WTC11 (cell line): ENCODE data around the gene NCBP2. TPM values are rescaled to one million over a fixed set of nuclear protein-coding genes. Genes with fewer than 3 reads are reported as not detected.

Experiments
- ATAC-seq: fragments of 200-7000 bp; cut with Tn5 transposase; 2 replicates; pipeline ENCODE4 v1.10.0; 2021; ENCODE audit warnings: mild to moderate bottlenecking, moderate library complexity
- CTCF ChIA-PET: fragments of 300-600 bp; sonication (Branson Sonifier 250); formaldehyde crosslinking; loops from one replicate; lab custom pipeline; 2021; ENCODE audit warnings: antibody characterized with exemption; lab: Charles Lee
- POLR2A ChIA-PET: fragments of 350-600 bp; sonication (Branson Sonifier 250); formaldehyde crosslinking; loops from one replicate; lab custom pipeline; 2021; ENCODE audit warnings: antibody characterized with exemption; lab: Charles Lee
- DNase-seq: peaks from one replicate; pipeline ENCODE4 v3.0.0; 2021; ENCODE audit warnings: low spot score
- H3K27ac Mint-ChIP-seq: 2 replicates; pipeline ENCODE4 v1.8.0; 2021; ENCODE audit warnings: mixed read lengths
- H3K27me3 Mint-ChIP-seq: 2 replicates; pipeline ENCODE4 v1.8.0; 2021; ENCODE audit warnings: low read depth, mild to moderate bottlenecking, moderate library complexity, mixed read lengths
- H3K36me3 Mint-ChIP-seq: 2 replicates; pipeline ENCODE4 v1.8.0; 2021; ENCODE audit warnings: mixed read lengths
- H3K4me1 Mint-ChIP-seq: 2 replicates; pipeline ENCODE4 v1.8.0; 2022; ENCODE audit warnings: mixed read lengths
- H3K4me3 Mint-ChIP-seq: 2 replicates; pipeline ENCODE4 v1.8.0; 2021; ENCODE audit warnings: mild to moderate bottlenecking, moderate library complexity, mixed read lengths
- H3K9me3 Mint-ChIP-seq: 2 replicates; pipeline ENCODE4 v1.8.0; 2021; ENCODE audit warnings: mixed read lengths
- ATF1 ChIP-seq: sonication (generic); formaldehyde crosslinking; IDR thresholded peaks from 2 replicates; pipeline ENCODE4 v1.8.1; 2023; ENCODE audit warnings: mild to moderate bottlenecking, moderate library complexity, missing genetic modification reagents
- CREB1 ChIP-seq: sonication (generic); formaldehyde crosslinking; IDR thresholded peaks from 2 replicates; pipeline ENCODE4 v1.8.0; 2023; ENCODE audit warnings: mild to moderate bottlenecking, missing genetic modification reagents
- ESRRA ChIP-seq: sonication (generic); formaldehyde crosslinking; IDR thresholded peaks from 2 replicates; pipeline ENCODE4 v1.8.1; 2022; ENCODE audit warnings: mild to moderate bottlenecking, missing genetic modification reagents, borderline replicate concordance
- FOXJ3 ChIP-seq: sonication (generic); formaldehyde crosslinking; IDR thresholded peaks from 2 replicates; pipeline ENCODE4 v1.9.0; 2021; ENCODE audit warnings: missing genetic modification reagents, mild to moderate bottlenecking, borderline replicate concordance
- HMGA2 ChIP-seq: fragments of 250-450 bp; sonication (Bioruptor Pico); IDR thresholded peaks from 2 replicates; pipeline ENCODE4 v1.4.0; 2021; ENCODE audit warnings: mild to moderate bottlenecking, moderate library complexity
- MYBL2 ChIP-seq: sonication (generic); formaldehyde crosslinking; IDR thresholded peaks from 2 replicates; pipeline ENCODE4 v1.8.1; 2023; ENCODE audit warnings: mild to moderate bottlenecking, moderate library complexity, missing genetic modification reagents
- NR1H2 ChIP-seq: sonication (generic); formaldehyde crosslinking; IDR thresholded peaks from 2 replicates; pipeline ENCODE4 v1.9.0; 2021; ENCODE audit warnings: mild to moderate bottlenecking, moderate library complexity, missing genetic modification reagents
- PRRX2 ChIP-seq: fragments of 250-450 bp; sonication (Bioruptor Pico); IDR thresholded peaks from 2 replicates; pipeline ENCODE4 v1.8.0; 2021; ENCODE audit warnings: mild to moderate bottlenecking
- RELA ChIP-seq: sonication (generic); formaldehyde crosslinking; IDR thresholded peaks from 2 replicates; pipeline ENCODE4 v1.8.1; 2022; ENCODE audit warnings: missing genetic modification reagents, mild to moderate bottlenecking, borderline replicate concordance
- TCF7 ChIP-seq: sonication (generic); formaldehyde crosslinking; IDR thresholded peaks from 2 replicates; pipeline ENCODE4 v1.8.0; 2022; ENCODE audit warnings: mild to moderate bottlenecking, low read depth, missing genetic modification reagents, moderate library complexity
- TP53 ChIP-seq: sonication (generic); formaldehyde crosslinking; IDR thresholded peaks from 2 replicates; pipeline ENCODE4 v1.8.1; 2023; ENCODE audit warnings: mild to moderate bottlenecking, missing genetic modification reagents
- ZNF263 ChIP-seq: sonication (generic); formaldehyde crosslinking; IDR thresholded peaks from 2 replicates; pipeline ENCODE4 v1.8.1; 2022; ENCODE audit warnings: low read depth, mild to moderate bottlenecking, moderate library complexity, missing genetic modification reagents
- ZNF671 ChIP-seq: fragments of 250-450 bp; sonication (Bioruptor Pico); IDR thresholded peaks from 2 replicates; pipeline ENCODE4 v1.8.0; 2021; ENCODE audit warnings: mild to moderate bottlenecking
- total RNA-seq: library from RNA; stranded (reverse); gene quantifications from 3 replicates; pipeline ENCODE4 v1.2.3, GENCODE V29; 2021
- TF ChIP-seq, protein P1 (sequence below): sonication (generic); formaldehyde crosslinking; conservative IDR thresholded peaks from 2 replicates; pipeline ENCODE4 v1.8.1; 2023; ENCODE audit warnings: mild to moderate bottlenecking, low read depth, missing genetic modification reagents, moderate library complexity
- TF ChIP-seq, protein P2 (sequence below): sonication (generic); formaldehyde crosslinking; conservative IDR thresholded peaks from 2 replicates; pipeline ENCODE4 v1.8.1; 2022; ENCODE audit warnings: mild to moderate bottlenecking, missing genetic modification reagents
- TF ChIP-seq, protein P3 (sequence below): fragments of 200-600 bp; IDR thresholded peaks from 2 replicates; pipeline ENCODE4 v1.8.0; 2022; ENCODE audit warnings: antibody characterized with exemption
- TF ChIP-seq, protein P4 (sequence below): sonication (generic); formaldehyde crosslinking; IDR thresholded peaks from 2 replicates; pipeline ENCODE4 v1.8.1; 2023; ENCODE audit warnings: mild to moderate bottlenecking, missing genetic modification reagents, moderate library complexity
- TF ChIP-seq, protein P5 (sequence below): fragments of 250-450 bp; sonication (Bioruptor Pico); IDR thresholded peaks from 2 replicates; pipeline ENCODE4 v1.9.0; 2021; ENCODE audit warnings: mild to moderate bottlenecking, borderline replicate concordance

NCBP2 gene
- total RNA-seq, 1 experiment from 2014 or later, result 96.9 TPM

DNA sequence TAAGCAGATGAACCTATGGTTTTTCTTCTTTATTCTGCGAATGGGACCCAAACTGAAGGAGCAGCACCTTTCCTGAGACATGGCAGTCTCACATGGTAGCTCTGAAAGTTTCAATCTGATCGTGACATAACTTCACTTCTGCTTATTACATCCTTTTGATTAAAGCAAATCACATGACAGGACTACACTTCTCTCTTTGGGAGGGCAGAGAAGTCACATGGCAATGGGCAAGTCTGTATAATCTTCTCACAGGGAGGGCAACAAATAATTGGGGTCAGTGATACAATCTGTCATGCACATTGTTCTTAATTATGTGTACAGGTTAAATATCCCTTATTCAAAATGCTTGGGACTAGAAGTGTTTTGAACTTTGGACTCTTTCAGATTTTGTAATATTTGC, 21.6 kb downstream of the NCBP2 start (continued):
- TF ChIP-seq, protein P1, sequence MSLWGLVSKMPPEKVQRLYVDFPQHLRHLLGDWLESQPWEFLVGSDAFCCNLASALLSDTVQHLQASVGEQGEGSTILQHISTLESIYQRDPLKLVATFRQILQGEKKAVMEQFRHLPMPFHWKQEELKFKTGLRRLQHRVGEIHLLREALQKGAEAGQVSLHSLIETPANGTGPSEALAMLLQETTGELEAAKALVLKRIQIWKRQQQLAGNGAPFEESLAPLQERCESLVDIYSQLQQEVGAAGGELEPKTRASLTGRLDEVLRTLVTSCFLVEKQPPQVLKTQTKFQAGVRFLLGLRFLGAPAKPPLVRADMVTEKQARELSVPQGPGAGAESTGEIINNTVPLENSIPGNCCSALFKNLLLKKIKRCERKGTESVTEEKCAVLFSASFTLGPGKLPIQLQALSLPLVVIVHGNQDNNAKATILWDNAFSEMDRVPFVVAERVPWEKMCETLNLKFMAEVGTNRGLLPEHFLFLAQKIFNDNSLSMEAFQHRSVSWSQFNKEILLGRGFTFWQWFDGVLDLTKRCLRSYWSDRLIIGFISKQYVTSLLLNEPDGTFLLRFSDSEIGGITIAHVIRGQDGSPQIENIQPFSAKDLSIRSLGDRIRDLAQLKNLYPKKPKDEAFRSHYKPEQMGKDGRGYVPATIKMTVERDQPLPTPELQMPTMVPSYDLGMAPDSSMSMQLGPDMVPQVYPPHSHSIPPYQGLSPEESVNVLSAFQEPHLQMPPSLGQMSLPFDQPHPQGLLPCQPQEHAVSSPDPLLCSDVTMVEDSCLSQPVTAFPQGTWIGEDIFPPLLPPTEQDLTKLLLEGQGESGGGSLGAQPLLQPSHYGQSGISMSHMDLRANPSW (CRISPR knock-in tag), result no peak
- no peak for TF ChIP-seq ATF1 (CRISPR knock-in tag)
- TF ChIP-seq, protein P2, sequence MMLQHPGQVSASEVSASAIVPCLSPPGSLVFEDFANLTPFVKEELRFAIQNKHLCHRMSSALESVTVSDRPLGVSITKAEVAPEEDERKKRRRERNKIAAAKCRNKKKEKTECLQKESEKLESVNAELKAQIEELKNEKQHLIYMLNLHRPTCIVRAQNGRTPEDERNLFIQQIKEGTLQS (CRISPR knock-in tag), result no peak
- no peak for TF ChIP-seq ZNF263 (CRISPR knock-in tag)
- TF ChIP-seq, protein P3, sequence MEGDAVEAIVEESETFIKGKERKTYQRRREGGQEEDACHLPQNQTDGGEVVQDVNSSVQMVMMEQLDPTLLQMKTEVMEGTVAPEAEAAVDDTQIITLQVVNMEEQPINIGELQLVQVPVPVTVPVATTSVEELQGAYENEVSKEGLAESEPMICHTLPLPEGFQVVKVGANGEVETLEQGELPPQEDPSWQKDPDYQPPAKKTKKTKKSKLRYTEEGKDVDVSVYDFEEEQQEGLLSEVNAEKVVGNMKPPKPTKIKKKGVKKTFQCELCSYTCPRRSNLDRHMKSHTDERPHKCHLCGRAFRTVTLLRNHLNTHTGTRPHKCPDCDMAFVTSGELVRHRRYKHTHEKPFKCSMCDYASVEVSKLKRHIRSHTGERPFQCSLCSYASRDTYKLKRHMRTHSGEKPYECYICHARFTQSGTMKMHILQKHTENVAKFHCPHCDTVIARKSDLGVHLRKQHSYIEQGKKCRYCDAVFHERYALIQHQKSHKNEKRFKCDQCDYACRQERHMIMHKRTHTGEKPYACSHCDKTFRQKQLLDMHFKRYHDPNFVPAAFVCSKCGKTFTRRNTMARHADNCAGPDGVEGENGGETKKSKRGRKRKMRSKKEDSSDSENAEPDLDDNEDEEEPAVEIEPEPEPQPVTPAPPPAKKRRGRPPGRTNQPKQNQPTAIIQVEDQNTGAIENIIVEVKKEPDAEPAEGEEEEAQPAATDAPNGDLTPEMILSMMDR, result no peak
- no peak for TF ChIP-seq ESRRA (CRISPR knock-in tag)
- no peak for TF ChIP-seq ZNF671 (CRISPR knock-in tag)
- no peak for TF ChIP-seq FOXJ3 (CRISPR knock-in tag)
- no peak for TF ChIP-seq PRRX2 (CRISPR knock-in tag)

DNA sequence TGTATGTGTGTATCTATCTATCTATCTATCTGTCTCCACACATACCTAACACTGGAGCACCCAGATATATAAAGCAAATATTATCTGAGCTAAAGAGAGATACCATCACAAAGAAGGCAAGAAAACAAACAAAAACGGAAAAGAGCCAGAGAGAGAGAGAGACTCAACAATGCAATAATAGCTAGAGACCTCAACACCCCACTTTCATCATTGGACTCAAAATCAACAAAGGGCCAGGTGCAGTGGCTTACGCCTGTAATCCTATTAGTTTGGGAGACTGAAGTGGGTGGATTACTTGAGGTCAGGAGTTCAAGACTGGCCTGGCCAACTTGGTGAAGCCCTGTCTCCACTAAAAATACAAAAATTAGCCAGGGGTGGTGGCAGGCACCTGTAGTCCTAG, 23.4 kb downstream of the NCBP2 start:
- peaks cover 21% of the 10 kb centered on the region for H3K36me3 Mint-ChIP-seq
- H3K4me1 Mint-ChIP-seq, result no peaks in the 10 kb centered on the region
- CTCF ChIA-PET, result interaction anchor here (1.4 kb wide), 1 partner anchor 82 kb away, joined by 3 read pairs; no protein-coding TSS in a partner anchor
- POLR2A ChIA-PET, result no interaction called here
- DNase-seq (no peak), ATAC-seq (no peak)
- H3K4me3 Mint-ChIP-seq, result no peak overlapping the region
- peaks cover 9% of the 10 kb centered on the region for H3K9me3 Mint-ChIP-seq
- TF ChIP-seq, protein P4, sequence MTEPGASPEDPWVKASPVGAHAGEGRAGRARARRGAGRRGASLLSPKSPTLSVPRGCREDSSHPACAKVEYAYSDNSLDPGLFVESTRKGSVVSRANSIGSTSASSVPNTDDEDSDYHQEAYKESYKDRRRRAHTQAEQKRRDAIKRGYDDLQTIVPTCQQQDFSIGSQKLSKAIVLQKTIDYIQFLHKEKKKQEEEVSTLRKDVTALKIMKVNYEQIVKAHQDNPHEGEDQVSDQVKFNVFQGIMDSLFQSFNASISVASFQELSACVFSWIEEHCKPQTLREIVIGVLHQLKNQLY, result no peak
- no peak for TF ChIP-seq TCF7 (CRISPR knock-in tag)
- TF ChIP-seq, protein P1 (CRISPR knock-in tag), result no peak
- TF ChIP-seq, protein P5, sequence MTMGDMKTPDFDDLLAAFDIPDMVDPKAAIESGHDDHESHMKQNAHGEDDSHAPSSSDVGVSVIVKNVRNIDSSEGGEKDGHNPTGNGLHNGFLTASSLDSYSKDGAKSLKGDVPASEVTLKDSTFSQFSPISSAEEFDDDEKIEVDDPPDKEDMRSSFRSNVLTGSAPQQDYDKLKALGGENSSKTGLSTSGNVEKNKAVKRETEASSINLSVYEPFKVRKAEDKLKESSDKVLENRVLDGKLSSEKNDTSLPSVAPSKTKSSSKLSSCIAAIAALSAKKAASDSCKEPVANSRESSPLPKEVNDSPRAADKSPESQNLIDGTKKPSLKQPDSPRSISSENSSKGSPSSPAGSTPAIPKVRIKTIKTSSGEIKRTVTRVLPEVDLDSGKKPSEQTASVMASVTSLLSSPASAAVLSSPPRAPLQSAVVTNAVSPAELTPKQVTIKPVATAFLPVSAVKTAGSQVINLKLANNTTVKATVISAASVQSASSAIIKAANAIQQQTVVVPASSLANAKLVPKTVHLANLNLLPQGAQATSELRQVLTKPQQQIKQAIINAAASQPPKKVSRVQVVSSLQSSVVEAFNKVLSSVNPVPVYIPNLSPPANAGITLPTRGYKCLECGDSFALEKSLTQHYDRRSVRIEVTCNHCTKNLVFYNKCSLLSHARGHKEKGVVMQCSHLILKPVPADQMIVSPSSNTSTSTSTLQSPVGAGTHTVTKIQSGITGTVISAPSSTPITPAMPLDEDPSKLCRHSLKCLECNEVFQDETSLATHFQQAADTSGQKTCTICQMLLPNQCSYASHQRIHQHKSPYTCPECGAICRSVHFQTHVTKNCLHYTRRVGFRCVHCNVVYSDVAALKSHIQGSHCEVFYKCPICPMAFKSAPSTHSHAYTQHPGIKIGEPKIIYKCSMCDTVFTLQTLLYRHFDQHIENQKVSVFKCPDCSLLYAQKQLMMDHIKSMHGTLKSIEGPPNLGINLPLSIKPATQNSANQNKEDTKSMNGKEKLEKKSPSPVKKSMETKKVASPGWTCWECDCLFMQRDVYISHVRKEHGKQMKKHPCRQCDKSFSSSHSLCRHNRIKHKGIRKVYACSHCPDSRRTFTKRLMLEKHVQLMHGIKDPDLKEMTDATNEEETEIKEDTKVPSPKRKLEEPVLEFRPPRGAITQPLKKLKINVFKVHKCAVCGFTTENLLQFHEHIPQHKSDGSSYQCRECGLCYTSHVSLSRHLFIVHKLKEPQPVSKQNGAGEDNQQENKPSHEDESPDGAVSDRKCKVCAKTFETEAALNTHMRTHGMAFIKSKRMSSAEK, result no peak
- TF ChIP-seq TP53 (CRISPR knock-in tag), result no peak
- TF ChIP-seq CREB1, result no peak
- TF ChIP-seq NR1H2 (CRISPR knock-in tag), result no peak
- TF ChIP-seq RELA (CRISPR knock-in tag), result no peak
- no peak for TF ChIP-seq HMGA2 (CRISPR knock-in tag)
- no peak for TF ChIP-seq MYBL2
- H3K27me3 Mint-ChIP-seq, result no peaks in the 10 kb centered on the region
- no peak overlapping the region for H3K27ac Mint-ChIP-seq
